Erythroblast (primary cell): ENCODE data around the gene BBS9.

Source experiments
- GATA1 ChIP-seq: IDR thresholded peaks from 2 replicates; pipeline ENCODE4 v1.6.1; 2011; ENCODE audit warnings: low read depth, mild to moderate bottlenecking, control low read depth, low read length, moderate library complexity
- POLR2A ChIP-seq: IDR thresholded peaks from 2 replicates; pipeline ENCODE4 v1.6.1; 2011; ENCODE audit warnings: mild to moderate bottlenecking, low read length

DNA sequence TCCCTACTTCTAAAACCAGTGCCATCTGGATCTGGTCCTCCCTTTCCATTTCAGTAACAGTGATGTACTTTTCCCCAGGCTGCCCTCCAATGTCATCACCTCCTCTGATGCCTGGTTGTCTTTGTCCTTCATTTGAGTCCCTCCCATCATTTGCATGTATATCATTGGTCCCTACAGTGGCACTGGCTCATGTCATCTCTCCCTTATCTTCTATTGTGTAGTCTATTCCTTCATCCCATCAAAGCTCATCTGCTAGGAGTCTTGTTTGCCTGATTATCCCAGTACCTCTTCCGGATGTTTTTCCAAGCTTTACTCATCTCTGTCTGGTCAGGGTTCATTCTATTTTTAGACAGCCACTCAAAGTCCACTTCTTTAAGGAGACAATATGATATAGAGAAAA is 483.1 kb downstream of the BBS9 start:
- TF ChIP-seq POLR2A (no peak), GATA1 (no peak)
